Brain pericyte (primary cell): ENCODE results near the gene CALCR.
"Not testable (repeated sequence)": the region's sequence is repeated elsewhere in the genome, so short reads cannot be mapped to it uniquely, and the experiment has no call there.

ENCODE experiments used
- DNase-seq: peaks from one replicate; pipeline ENCODE4 v3.0.0-alpha.2; 2012; ENCODE audit warnings: low read depth, low spot score

CALCR gene

GRCh38 chr7:93574646-93575554 lies at the start of gene CALCR:
TSS of gene CALCR (minus strand) at chr7:93574724. CDS start at chr7:93486981, 87,743 bp downstream.
- DNase-seq = no peak

GRCh38 chr7:93623816-93624215 lies 49.3 kb upstream of the CALCR start:
- no peak for DNase-seq

GRCh38 chr7:93622036-93623033 lies 47.8 kb upstream of the CALCR start:
- DNase-seq = no peak

GRCh38 chr7:93620864-93621263 lies 46.3 kb upstream of the CALCR start:
- DNase-seq = no peak

- no peak for DNase-seq
Measured at GRCh38 chr7:93620057-93620456, 45.5 kb upstream of the CALCR start.

- DNase-seq = no peak
Measured at GRCh38 chr7:93601363-93601762, 26.8 kb upstream of the CALCR start.

GRCh38 chr7:93594250-93594649 lies 19.7 kb upstream of the CALCR start:
- no peak for DNase-seq

GRCh38 chr7:93592588-93593266 lies 18.2 kb upstream of the CALCR start:
- no peak for DNase-seq

- DNase-seq = not testable (repeated sequence)
Measured at GRCh38 chr7:93591224-93592050, 16.9 kb upstream of the CALCR start.

GRCh38 chr7:93586479-93586865 lies 11.9 kb upstream of the CALCR start:
- not testable (repeated sequence) for DNase-seq

GRCh38 chr7:93585694-93586478 lies 11.4 kb upstream of the CALCR start:
- DNase-seq = not testable (repeated sequence)

- no peak for DNase-seq
Measured at GRCh38 chr7:93579431-93579830, 4.9 kb upstream of the CALCR start.

- DNase-seq = no peak
Measured at GRCh38 chr7:93578762-93579161, 4.2 kb upstream of the CALCR start.

- DNase-seq = no peak
Measured at GRCh38 chr7:93575555-93576399, 1.3 kb upstream of the CALCR start.

- no peak for DNase-seq
Measured at GRCh38 chr7:93574269-93574645, 267 bp downstream of the CALCR start.

- no peak for DNase-seq
Measured at GRCh38 chr7:93569189-93569588, 5.3 kb downstream of the CALCR start.

GRCh38 chr7:93566876-93567275 lies 7.6 kb downstream of the CALCR start:
- no peak for DNase-seq

- no peak for DNase-seq
Measured at GRCh38 chr7:93563584-93563983, 10.9 kb downstream of the CALCR start.

- DNase-seq = no peak
Measured at GRCh38 chr7:93562936-93563335, 11.6 kb downstream of the CALCR start.
